H1 (cell line): ENCODE measurements around the gene ZC3H18. TPM values are rescaled to one million over a fixed set of nuclear protein-coding genes. Genes with fewer than 3 reads are reported as not detected.

Source experiments
- CTCF ChIA-PET: fragments of 300-600 bp; sonication (Branson Sonifier 250); formaldehyde crosslinking; loops from one replicate; lab custom pipeline; 2021; ENCODE audit not compliant: partially characterized antibody; lab: Charles Lee
- POLR2A ChIA-PET: fragments of 300-600 bp; sonication (Branson Sonifier 250); formaldehyde crosslinking; loops from one replicate; lab custom pipeline; 2021; ENCODE audit warnings: inconsistent platforms; ENCODE audit not compliant: partially characterized antibody; lab: Charles Lee
- DNase-seq, 2 experiments: peaks; one replicate each; pipeline versions ENCODE4 v3.0.0 to v3.0.0-alpha.2; 2010 to 2022; ENCODE audit warnings: low spot score in 2 of 2, low read depth in 1 of 2, mixed read lengths in 1 of 2
- FAIRE-seq: peaks from 2 replicates; lab custom pipeline; 2011; peaks lifted over from hg19 to GRCh38; lab: Jason Lieb, UNC
- H2AFZ ChIP-seq: 2 replicates; pipeline ENCODE4 v1.8.1; 2012; ENCODE audit warnings: low read length, inconsistent platforms
- H2AK5ac ChIP-seq: 2 replicates; pipeline ENCODE4 v1.6.1; 2013; ENCODE audit warnings: low read depth, low read length
- H2BK120ac ChIP-seq: replicated peaks from 2 replicates; pipeline ENCODE3; 2013; ENCODE audit warnings: low read depth, low read length, inconsistent platforms
- H2BK12ac ChIP-seq: 2 replicates; pipeline ENCODE4 v1.6.1; 2013; ENCODE audit warnings: low read depth, low read length
- H2BK15ac ChIP-seq: 2 replicates; pipeline ENCODE4 v1.6.1; 2013; ENCODE audit warnings: low read length
- H2BK20ac ChIP-seq: 2 replicates; pipeline ENCODE4 v1.6.1; 2013; ENCODE audit warnings: low read length
- H2BK5ac ChIP-seq: 2 replicates; pipeline ENCODE4 v1.6.1; 2013; ENCODE audit warnings: low read depth, low read length
- H3K14ac ChIP-seq: 2 replicates; pipeline ENCODE4 v1.6.1; 2013; ENCODE audit warnings: inconsistent platforms; ENCODE audit not compliant: insufficient read length
- H3K18ac ChIP-seq: 2 replicates; pipeline ENCODE4 v1.6.1; 2013; ENCODE audit warnings: low read length; ENCODE audit errors: extremely low read depth
- H3K23ac ChIP-seq: 2 replicates; pipeline ENCODE4 v1.6.1; 2013; ENCODE audit warnings: inconsistent platforms; ENCODE audit not compliant: insufficient read length
- H3K23me2 ChIP-seq: 2 replicates; pipeline ENCODE4 v1.6.1; 2013; ENCODE audit warnings: low read depth, low read length
- H3K27ac ChIP-seq: 2 replicates; pipeline ENCODE4 v1.6.1; 2011; ENCODE audit warnings: low read depth, low read length, inconsistent platforms
- H3K27me3 ChIP-seq, 4 experiments: replicated peaks in 1 of 4; 1 replicate in 1 of 4; 2 replicates in 3 of 4; pipeline versions ENCODE4 v1.6.1 to v1.8.1; 2011 to 2013; ENCODE audit warnings: low read length in 3 of 4, mild to moderate bottlenecking in 3 of 4, inconsistent platforms in 2 of 4, mixed read lengths in 2 of 4, moderate library complexity in 1 of 4; ENCODE audit not compliant: control insufficient read depth in 3 of 4, insufficient read depth in 3 of 4; ENCODE audit errors: extremely low read depth in 1 of 4
- H3K36me3 ChIP-seq, 4 experiments: 2 replicates each; pipeline versions ENCODE4 v1.6.1 to v1.8.1; 2011 to 2013; ENCODE audit warnings: mild to moderate bottlenecking in 4 of 4, low read length in 3 of 4, moderate library complexity in 2 of 4, control low read depth in 1 of 4, inconsistent platforms in 1 of 4; ENCODE audit not compliant: insufficient read depth in 4 of 4, control insufficient read depth in 2 of 4
- H3K4ac ChIP-seq: replicated peaks from 2 replicates; pipeline ENCODE3; 2013; ENCODE audit warnings: low read length, low read depth, mixed read lengths, inconsistent platforms; ENCODE audit not compliant: insufficient read length
- H3K4me1 ChIP-seq, 4 experiments: replicated peaks in 1 of 4; 1 replicate in 1 of 4; 2 replicates in 3 of 4; pipeline versions ENCODE4 v1.6.1 to v1.8.1; 2011 to 2013; ENCODE audit warnings: low read length in 3 of 4, inconsistent platforms in 2 of 4, mixed read lengths in 1 of 4; ENCODE audit not compliant: insufficient read depth in 4 of 4, control insufficient read depth in 3 of 4
- H3K4me2 ChIP-seq, 2 experiments: 2 replicates each; pipeline versions ENCODE4 v1.6.1 to v1.8.1; 2011 to 2013; ENCODE audit warnings: low read depth in 2 of 2, low read length in 2 of 2, control low read depth in 1 of 2, inconsistent platforms in 1 of 2, mild to moderate bottlenecking in 1 of 2; ENCODE audit not compliant: insufficient read depth in 1 of 2
- H3K4me3 ChIP-seq, 4 experiments: fragments of 200-600, 300-600 bp in 1 of 4; sonication (generic), shearing (Covaris generic), sonication (Bioruptor Twin) in 1 of 4; 2 replicates each; pipeline versions ENCODE4 v1.5.1 to v1.8.1; 2011 to 2016; ENCODE audit warnings: low read length in 4 of 4, low read depth in 3 of 4, control low read depth in 2 of 4, inconsistent platforms in 2 of 4, mild to moderate bottlenecking in 2 of 4, mixed read lengths in 1 of 4, moderate library complexity in 1 of 4; ENCODE audit not compliant: insufficient read depth in 2 of 4; ENCODE audit errors: extremely low read depth in 1 of 4
- H3K56ac ChIP-seq: replicated peaks from 2 replicates; pipeline ENCODE3; 2013; ENCODE audit warnings: low read depth, mild to moderate bottlenecking, mixed read lengths, low read length, inconsistent platforms; ENCODE audit not compliant: insufficient read length
- H3K79me1 ChIP-seq: 2 replicates; pipeline ENCODE4 v1.6.1; 2013; ENCODE audit warnings: low read depth, low read length, control low read depth
- H3K79me2 ChIP-seq, 2 experiments: 2 replicates each; pipeline versions ENCODE4 v1.6.1 to v1.8.1; 2012 to 2013; ENCODE audit warnings: low read length in 2 of 2, mild to moderate bottlenecking in 2 of 2, inconsistent platforms in 1 of 2; ENCODE audit not compliant: insufficient read depth in 2 of 2, control insufficient read depth in 1 of 2
- H3K9ac ChIP-seq, 4 experiments: replicated peaks in 1 of 4; 1 replicate in 1 of 4; 2 replicates in 3 of 4; pipeline versions ENCODE4 v1.6.1 to v1.8.1; 2011 to 2013; ENCODE audit warnings: low read depth in 3 of 4, low read length in 3 of 4, control low read depth in 2 of 4, mild to moderate bottlenecking in 2 of 4, moderate library complexity in 2 of 4, inconsistent platforms in 1 of 4; ENCODE audit errors: extremely low read depth in 1 of 4
- H3K9me3 ChIP-seq, 2 experiments: 2 replicates each; pipeline versions ENCODE4 v1.6.1 to v1.8.1; 2012 to 2013; ENCODE audit warnings: mild to moderate bottlenecking in 2 of 2, moderate library complexity in 2 of 2, control low read depth in 1 of 2, inconsistent platforms in 1 of 2, low read depth in 1 of 2, low read length in 1 of 2, mixed read lengths in 1 of 2; ENCODE audit not compliant: insufficient read depth in 2 of 2
- H4K20me1 ChIP-seq, 2 experiments: replicated peaks in 1 of 2; 2 replicates each; pipeline versions ENCODE3 to v1.8.1; 2011 to 2013; ENCODE audit warnings: inconsistent platforms in 2 of 2, low read length in 2 of 2, mild to moderate bottlenecking in 1 of 2; ENCODE audit not compliant: insufficient read depth in 2 of 2, control insufficient read depth in 1 of 2
- H4K5ac ChIP-seq: 2 replicates; pipeline ENCODE4 v1.6.1; 2013; ENCODE audit warnings: low read length, low read depth, mixed read lengths, inconsistent platforms; ENCODE audit not compliant: insufficient read length
- H4K8ac ChIP-seq: 2 replicates; pipeline ENCODE4 v1.8.0; 2013; ENCODE audit warnings: mild to moderate bottlenecking, moderate library complexity, low read length, inconsistent platforms; ENCODE audit not compliant: insufficient read depth; ENCODE audit errors: extremely low read depth
- H4K91ac ChIP-seq: replicated peaks from 2 replicates; pipeline ENCODE3; 2013; ENCODE audit warnings: low read length, mixed read lengths, inconsistent platforms; ENCODE audit not compliant: insufficient read length
- CREB1 ChIP-seq: IDR thresholded peaks from 2 replicates; pipeline ENCODE4 v1.6.1; 2012; ENCODE audit warnings: inconsistent platforms
- SP1 ChIP-seq: IDR thresholded peaks from 2 replicates; pipeline ENCODE4 v1.6.1; 2011; ENCODE audit warnings: low read depth, low read length
- WGBS, 2 experiments: shearing (Covaris generic) in 1 of 2; methylation state at CpG; one replicate each; pipeline versions ENCODE4 v1.1.6 to v1.1.7; 2013 to 2015; ENCODE audit warnings: low lambda C conversion rate in 2 of 2, mixed read lengths in 2 of 2, inconsistent platforms in 1 of 2, low coverage in 1 of 2, missing lambda C conversion rate in 1 of 2; ENCODE audit not compliant: insufficient replicate concordance in 2 of 2, insufficient coverage in 1 of 2, insufficient read length in 1 of 2; ENCODE audit errors: extremely low coverage in 1 of 2, missing lambda C conversion rate in 1 of 2; 5-methylcytosine and 5-hydroxymethylcytosine counted together
- polyA plus RNA-seq, 7 experiments: library from polyadenylated mRNA; depleted of rRNA in 3 of 7; stranded (reverse) in 5 of 7; unstranded in 2 of 7; fragments of >200 nt in 5 of 7; fragments of 200-250 nt in 2 of 7; gene quantifications; 1 replicate in 5 of 7; 2 replicates in 1 of 7; 4 replicates in 1 of 7; pipeline versions ENCODE4 v1.2.1 to v1.2.3, GENCODE V29; 2011 to 2013; ENCODE audit warnings: missing spikeins in 2 of 7, mixed read lengths in 2 of 7
- total RNA-seq: library from RNA; stranded (reverse); fragmentation: NEBNext Ultra II Directional; extraction: Animal tissue kit (Norgen Biotek cat#: 25700); gene quantifications from 2 replicates; pipeline ENCODE4 v1.2.1, GENCODE V29; 2021

The ZC3H18 gene
- total and polyA plus RNA-seq, 2 of the 8 experiments (the other 6 are each of a cell fraction or from before 2014, with no cell fraction given): 12.1 to 73.2 TPM

- no peaks in the 10 kb centered on the region; a peak in 2 of 7 replicates for H3K27me3 ChIP-seq
- no peak for FAIRE-seq
Observed at GRCh38 chr16:88630433-88630832, 60.2 kb downstream of the ZC3H18 start.

More at GRCh38 chr16:88630433-88630832, 60.2 kb downstream of the ZC3H18 start:
- Histone ChIP-seq H3K4me1 (peaks cover 0 to 24% (median 12%) of the 10 kb centered on the region in 4 experiments; a peak in 6 of 7 replicates), H2AFZ (no peak overlapping the region), H3K18ac (no peak overlapping the region), H3K4me2 (no peak overlapping the region), H3K23ac (no peak overlapping the region), H3K56ac (no peak overlapping the region), H3K4me3 (no peak overlapping the region), H4K20me1 (peaks cover 2 to 9% of the 10 kb centered on the region in 2 experiments), H3K4ac (no peak overlapping the region), H2BK20ac (no peak overlapping the region), H3K27ac (no peak overlapping the region), H4K5ac (no peak overlapping the region), H3K79me1 (no peaks in the 10 kb centered on the region; the same call in 1 of the 2 replicates), H4K8ac (no peak overlapping the region), H2BK5ac (no peak overlapping the region), H3K79me2 (no peaks in the 10 kb centered on the region), H3K36me3 (peaks cover 4 to 20% (median 12%) of the 10 kb centered on the region in 4 experiments; a peak in 6 of 8 replicates), H2BK120ac (no peak overlapping the region), H2AK5ac (no peak overlapping the region), H4K91ac (no peak overlapping the region), H3K14ac (no peak overlapping the region), H3K9me3 (no peaks in the 10 kb centered on the region), H3K23me2 (peaks cover 8% of the 10 kb centered on the region), H2BK15ac (no peak overlapping the region), H2BK12ac (no peak overlapping the region), H3K9ac (no peak overlapping the region)
- no peak for DNase-seq
- 90% methylated on average over 7 of the region's 12 CpGs; no CpG with 5 or more reads in 1 of the 2 experiments for WGBS, 2 experiments
- POLR2A ChIA-PET: interaction anchor here (1.5 to 2.0 kb wide), 2 partner anchors 19 to 42 kb away, joined by 3 to 5 read pairs; no protein-coding TSS in a partner anchor
- TF ChIP-seq CREB1 (no peak), SP1 (no peak)
- CTCF ChIA-PET: interaction anchor here (3.3 to 11.2 kb wide), 2 partner anchors 9 to 19 kb away, joined by 19 to 89 read pairs; partner anchors contain the start of gene IL17C
